GM12878 (cell line): ENCODE results near the gene DIAPH1. TPM values are rescaled to one million over a fixed set of nuclear protein-coding genes. Genes with fewer than 3 reads are reported as not detected.

Experiments
- CBFB ChIP-seq: IDR thresholded peaks from 2 replicates; pipeline ENCODE4 v1.6.1; 2016; ENCODE audit warnings: antibody characterized with exemption, low read depth
- CREB1 ChIP-seq: IDR thresholded peaks from 2 replicates; pipeline ENCODE4 v1.6.1; 2012; ENCODE audit warnings: low read depth, mild to moderate bottlenecking, inconsistent platforms
- MTA2 ChIP-seq: fragments of 450-650 bp; IDR thresholded peaks from 2 replicates; pipeline ENCODE4 v1.6.1; 2016; ENCODE audit warnings: low read depth, mild to moderate bottlenecking, moderate library complexity
- MYC ChIP-seq: IDR thresholded peaks from 2 replicates; pipeline ENCODE4 v1.6.1; 2011; ENCODE audit warnings: mild to moderate bottlenecking, low read length, moderate library complexity, inconsistent platforms; ENCODE audit not compliant: insufficient read depth, insufficient replicate concordance, insufficient read length, severe bottlenecking
- POU2F2 ChIP-seq: IDR thresholded peaks from 3 replicates; pipeline ENCODE4 v1.6.1; 2011; ENCODE audit warnings: low read depth, mild to moderate bottlenecking, low read length, borderline replicate concordance
- SRF ChIP-seq, 2 experiments: IDR thresholded peaks; 2 replicates each; pipeline ENCODE4 v1.6.1; 2011; ENCODE audit warnings: low read depth in 2 of 2, low read length in 2 of 2, mild to moderate bottlenecking in 1 of 2, moderate library complexity in 1 of 2
- YY1 ChIP-seq: IDR thresholded peaks from 2 replicates; pipeline ENCODE4 v1.6.1; 2011; ENCODE audit warnings: low read depth, mild to moderate bottlenecking, low read length
- ZNF592 ChIP-seq: fragments of 450-650 bp; IDR thresholded peaks from 2 replicates; pipeline ENCODE4 v1.6.1; 2017; ENCODE audit warnings: mild to moderate bottlenecking, moderate library complexity
- polyA plus RNA-seq, 11 experiments: library from polyadenylated mRNA; depleted of rRNA in 4 of 11; unstranded in 6 of 11; stranded (reverse) in 5 of 11; fragments of >200 nt; fragmentation: Nextera tagmentation in 4 of 11; fragmentation: Illumina TruSeq in 1 of 11; extraction: Ambion mirVana in 4 of 11; extraction: Trizol in 1 of 11; gene quantifications; 1 replicate in 1 of 11; 2 replicates in 10 of 11; pipeline versions ENCODE4 v1.2.1 to v1.2.3, GENCODE V29; 2011 to 2016; ENCODE audit warnings: inconsistent platforms in 2 of 11, missing spikeins in 2 of 11, low read depth in 1 of 11
- total RNA-seq, 4 experiments: library from RNA; depleted of rRNA in 3 of 4; stranded (reverse); fragments of >200 nt in 3 of 4; fragmentation: Illumina TruSeq in 1 of 4; extraction: Trizol in 1 of 4; gene quantifications; 2 replicates each; pipeline versions ENCODE4 v1.2.1 to v1.2.3, GENCODE V29; 2013 to 2021
- TF ChIP-seq, protein P1 (sequence below): fragments of 450-650 bp; formaldehyde crosslinking; IDR thresholded peaks from 2 replicates; pipeline ENCODE4 v1.5.0; 2022; ENCODE audit warnings: mild to moderate bottlenecking, missing genetic modification characterization
- TF ChIP-seq, protein P2 (sequence below): fragments of 450-650 bp; IDR thresholded peaks from 2 replicates; pipeline ENCODE4 v1.6.1; 2017; ENCODE audit warnings: mild to moderate bottlenecking, moderate library complexity
- TF ChIP-seq, protein P3 (sequence below): IDR thresholded peaks from 2 replicates; pipeline ENCODE4 v1.6.1; 2012; ENCODE audit warnings: low read depth, low read length, improper control_type of control experiment
- TF ChIP-seq, protein P4 (sequence below): IDR thresholded peaks from 2 replicates; pipeline ENCODE4 v1.6.1; 2011; ENCODE audit warnings: borderline replicate concordance, low read depth, mild to moderate bottlenecking, moderate library complexity, low read length; ENCODE audit not compliant: insufficient read depth, poor library complexity, severe bottlenecking
- TF ChIP-seq, protein P5 (sequence below): IDR thresholded peaks from 2 replicates; pipeline ENCODE4 v1.6.1; 2011; ENCODE audit warnings: mild to moderate bottlenecking, low read depth, low read length, moderate library complexity; ENCODE audit not compliant: insufficient replicate concordance

DIAPH1 gene
- total and polyA plus RNA-seq, 10 of the 15 experiments (the other 5 are each of a cell fraction or from before 2014, with no cell fraction given): 37.8 to 168 (median 59.0) TPM

GRCh38 chr5:141529873-141530272, 88.9 kb downstream of the DIAPH1 start (continued):
- TF ChIP-seq, protein P1, sequence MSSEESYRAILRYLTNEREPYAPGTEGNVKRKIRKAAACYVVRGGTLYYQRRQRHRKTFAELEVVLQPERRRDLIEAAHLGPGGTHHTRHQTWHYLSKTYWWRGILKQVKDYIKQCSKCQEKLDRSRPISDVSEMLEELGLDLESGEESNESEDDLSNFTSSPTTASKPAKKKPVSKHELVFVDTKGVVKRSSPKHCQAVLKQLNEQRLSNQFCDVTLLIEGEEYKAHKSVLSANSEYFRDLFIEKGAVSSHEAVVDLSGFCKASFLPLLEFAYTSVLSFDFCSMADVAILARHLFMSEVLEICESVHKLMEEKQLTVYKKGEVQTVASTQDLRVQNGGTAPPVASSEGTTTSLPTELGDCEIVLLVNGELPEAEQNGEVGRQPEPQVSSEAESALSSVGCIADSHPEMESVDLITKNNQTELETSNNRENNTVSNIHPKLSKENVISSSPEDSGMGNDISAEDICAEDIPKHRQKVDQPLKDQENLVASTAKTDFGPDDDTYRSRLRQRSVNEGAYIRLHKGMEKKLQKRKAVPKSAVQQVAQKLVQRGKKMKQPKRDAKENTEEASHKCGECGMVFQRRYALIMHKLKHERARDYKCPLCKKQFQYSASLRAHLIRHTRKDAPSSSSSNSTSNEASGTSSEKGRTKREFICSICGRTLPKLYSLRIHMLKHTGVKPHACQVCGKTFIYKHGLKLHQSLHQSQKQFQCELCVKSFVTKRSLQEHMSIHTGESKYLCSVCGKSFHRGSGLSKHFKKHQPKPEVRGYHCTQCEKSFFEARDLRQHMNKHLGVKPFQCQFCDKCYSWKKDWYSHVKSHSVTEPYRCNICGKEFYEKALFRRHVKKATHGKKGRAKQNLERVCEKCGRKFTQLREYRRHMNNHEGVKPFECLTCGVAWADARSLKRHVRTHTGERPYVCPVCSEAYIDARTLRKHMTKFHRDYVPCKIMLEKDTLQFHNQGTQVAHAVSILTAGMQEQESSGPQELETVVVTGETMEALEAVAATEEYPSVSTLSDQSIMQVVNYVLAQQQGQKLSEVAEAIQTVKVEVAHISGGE (CRISPR knock-in tag): no peak
- TF ChIP-seq, protein P2, sequence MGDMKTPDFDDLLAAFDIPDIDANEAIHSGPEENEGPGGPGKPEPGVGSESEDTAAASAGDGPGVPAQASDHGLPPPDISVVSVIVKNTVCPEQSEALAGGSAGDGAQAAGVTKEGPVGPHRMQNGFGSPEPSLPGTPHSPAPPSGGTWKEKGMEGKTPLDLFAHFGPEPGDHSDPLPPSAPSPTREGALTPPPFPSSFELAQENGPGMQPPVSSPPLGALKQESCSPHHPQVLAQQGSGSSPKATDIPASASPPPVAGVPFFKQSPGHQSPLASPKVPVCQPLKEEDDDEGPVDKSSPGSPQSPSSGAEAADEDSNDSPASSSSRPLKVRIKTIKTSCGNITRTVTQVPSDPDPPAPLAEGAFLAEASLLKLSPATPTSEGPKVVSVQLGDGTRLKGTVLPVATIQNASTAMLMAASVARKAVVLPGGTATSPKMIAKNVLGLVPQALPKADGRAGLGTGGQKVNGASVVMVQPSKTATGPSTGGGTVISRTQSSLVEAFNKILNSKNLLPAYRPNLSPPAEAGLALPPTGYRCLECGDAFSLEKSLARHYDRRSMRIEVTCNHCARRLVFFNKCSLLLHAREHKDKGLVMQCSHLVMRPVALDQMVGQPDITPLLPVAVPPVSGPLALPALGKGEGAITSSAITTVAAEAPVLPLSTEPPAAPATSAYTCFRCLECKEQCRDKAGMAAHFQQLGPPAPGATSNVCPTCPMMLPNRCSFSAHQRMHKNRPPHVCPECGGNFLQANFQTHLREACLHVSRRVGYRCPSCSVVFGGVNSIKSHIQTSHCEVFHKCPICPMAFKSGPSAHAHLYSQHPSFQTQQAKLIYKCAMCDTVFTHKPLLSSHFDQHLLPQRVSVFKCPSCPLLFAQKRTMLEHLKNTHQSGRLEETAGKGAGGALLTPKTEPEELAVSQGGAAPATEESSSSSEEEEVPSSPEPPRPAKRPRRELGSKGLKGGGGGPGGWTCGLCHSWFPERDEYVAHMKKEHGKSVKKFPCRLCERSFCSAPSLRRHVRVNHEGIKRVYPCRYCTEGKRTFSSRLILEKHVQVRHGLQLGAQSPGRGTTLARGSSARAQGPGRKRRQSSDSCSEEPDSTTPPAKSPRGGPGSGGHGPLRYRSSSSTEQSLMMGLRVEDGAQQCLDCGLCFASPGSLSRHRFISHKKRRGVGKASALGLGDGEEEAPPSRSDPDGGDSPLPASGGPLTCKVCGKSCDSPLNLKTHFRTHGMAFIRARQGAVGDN: no peak
- TF ChIP-seq ZNF592: no peak
- TF ChIP-seq, protein P3, sequence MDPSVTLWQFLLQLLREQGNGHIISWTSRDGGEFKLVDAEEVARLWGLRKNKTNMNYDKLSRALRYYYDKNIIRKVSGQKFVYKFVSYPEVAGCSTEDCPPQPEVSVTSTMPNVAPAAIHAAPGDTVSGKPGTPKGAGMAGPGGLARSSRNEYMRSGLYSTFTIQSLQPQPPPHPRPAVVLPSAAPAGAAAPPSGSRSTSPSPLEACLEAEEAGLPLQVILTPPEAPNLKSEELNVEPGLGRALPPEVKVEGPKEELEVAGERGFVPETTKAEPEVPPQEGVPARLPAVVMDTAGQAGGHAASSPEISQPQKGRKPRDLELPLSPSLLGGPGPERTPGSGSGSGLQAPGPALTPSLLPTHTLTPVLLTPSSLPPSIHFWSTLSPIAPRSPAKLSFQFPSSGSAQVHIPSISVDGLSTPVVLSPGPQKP: no peak
- TF ChIP-seq, protein P4, sequence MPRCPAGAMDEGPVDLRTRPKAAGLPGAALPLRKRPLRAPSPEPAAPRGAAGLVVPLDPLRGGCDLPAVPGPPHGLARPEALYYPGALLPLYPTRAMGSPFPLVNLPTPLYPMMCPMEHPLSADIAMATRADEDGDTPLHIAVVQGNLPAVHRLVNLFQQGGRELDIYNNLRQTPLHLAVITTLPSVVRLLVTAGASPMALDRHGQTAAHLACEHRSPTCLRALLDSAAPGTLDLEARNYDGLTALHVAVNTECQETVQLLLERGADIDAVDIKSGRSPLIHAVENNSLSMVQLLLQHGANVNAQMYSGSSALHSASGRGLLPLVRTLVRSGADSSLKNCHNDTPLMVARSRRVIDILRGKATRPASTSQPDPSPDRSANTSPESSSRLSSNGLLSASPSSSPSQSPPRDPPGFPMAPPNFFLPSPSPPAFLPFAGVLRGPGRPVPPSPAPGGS: no peak
- 0 out of 2 replicates have a peak, but pooled peaks have one; percentile 18 for TF ChIP-seq MTA2
- 0 out of 2 replicates have a peak, but pooled peaks have one; percentile 19 for TF ChIP-seq CBFB
- TF ChIP-seq, protein P5, sequence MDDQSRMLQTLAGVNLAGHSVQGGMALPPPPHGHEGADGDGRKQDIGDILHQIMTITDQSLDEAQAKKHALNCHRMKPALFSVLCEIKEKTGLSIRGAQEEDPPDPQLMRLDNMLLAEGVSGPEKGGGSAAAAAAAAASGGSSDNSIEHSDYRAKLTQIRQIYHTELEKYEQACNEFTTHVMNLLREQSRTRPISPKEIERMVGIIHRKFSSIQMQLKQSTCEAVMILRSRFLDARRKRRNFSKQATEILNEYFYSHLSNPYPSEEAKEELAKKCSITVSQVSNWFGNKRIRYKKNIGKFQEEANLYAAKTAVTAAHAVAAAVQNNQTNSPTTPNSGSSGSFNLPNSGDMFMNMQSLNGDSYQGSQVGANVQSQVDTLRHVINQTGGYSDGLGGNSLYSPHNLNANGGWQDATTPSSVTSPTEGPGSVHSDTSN: no peak
- TF ChIP-seq MYC: no peak
- TF ChIP-seq CREB1: 0 out of 2 replicates have a peak, but pooled peaks have one; percentile 42
- TF ChIP-seq SRF (IDR thresholded peaks at IDR 0.05; ENCODE audit: low read depth in 2 of 2, low read length in 2 of 2): no peak
- no peak for TF ChIP-seq POU2F2
- no peak for TF ChIP-seq YY1
